HG02943 (cell line): Measurements from ENCODE around the gene ROBO1.
"Not testable (repeated sequence)": the region's sequence is repeated elsewhere in the genome, so short reads cannot be mapped to it uniquely, and the experiment has no call there.

Source experiments
- ATAC-seq: cut with Tn5 transposase; IDR thresholded peaks from one replicate; pipeline ENCODE4 v1.9.1; 2021; ENCODE audit warnings: mild to moderate bottlenecking, low read depth, moderate library complexity; ENCODE audit not compliant: unreplicated experiment

Gene ROBO1

GRCh38 chr3:78901544-78901943 lies 866.3 kb downstream of the ROBO1 start:
- no peak for ATAC-seq

- no peak for ATAC-seq
Observed at GRCh38 chr3:78900880-78901279, 866.9 kb downstream of the ROBO1 start.

GRCh38 chr3:78900426-78900825 lies 867.4 kb downstream of the ROBO1 start:
- ATAC-seq, result no peak

- no peak for ATAC-seq
Observed at GRCh38 chr3:78895528-78895927, 872.3 kb downstream of the ROBO1 start.

GRCh38 chr3:78894787-78895186 lies 873.0 kb downstream of the ROBO1 start:
- ATAC-seq, result no peak

- no peak for ATAC-seq
Observed at GRCh38 chr3:78893161-78893560, 874.6 kb downstream of the ROBO1 start.

- ATAC-seq, result no peak
Observed at GRCh38 chr3:78889348-78889747, 878.5 kb downstream of the ROBO1 start.

- ATAC-seq, result no peak
Observed at GRCh38 chr3:78888635-78889034, 879.2 kb downstream of the ROBO1 start.

GRCh38 chr3:78887547-78888011 lies 880.2 kb downstream of the ROBO1 start:
- no peak for ATAC-seq

GRCh38 chr3:78887029-78887428 lies 880.8 kb downstream of the ROBO1 start:
- no peak for ATAC-seq

GRCh38 chr3:78884567-78884966 lies 883.2 kb downstream of the ROBO1 start:
- ATAC-seq, result not testable (repeated sequence)

GRCh38 chr3:78882251-78882650 lies 885.5 kb downstream of the ROBO1 start:
- no peak for ATAC-seq

GRCh38 chr3:78881501-78881900 lies 886.3 kb downstream of the ROBO1 start:
- no peak for ATAC-seq

GRCh38 chr3:78880603-78881461 lies 887.0 kb downstream of the ROBO1 start:
- no peak for ATAC-seq

- ATAC-seq, result no peak
Observed at GRCh38 chr3:78879295-78879860, 888.4 kb downstream of the ROBO1 start.

GRCh38 chr3:78878789-78879188 lies 889.0 kb downstream of the ROBO1 start:
- ATAC-seq, result no peak

GRCh38 chr3:78878011-78878410 lies 889.8 kb downstream of the ROBO1 start:
- ATAC-seq, result no peak

- ATAC-seq, result no peak
Observed at GRCh38 chr3:78875851-78876250, 891.9 kb downstream of the ROBO1 start.

- no peak for ATAC-seq
Observed at GRCh38 chr3:78875436-78875835, 892.4 kb downstream of the ROBO1 start.

GRCh38 chr3:78873641-78874040 lies 894.2 kb downstream of the ROBO1 start:
- ATAC-seq, result no peak

- ATAC-seq, result no peak
Observed at GRCh38 chr3:78872195-78872594, 895.6 kb downstream of the ROBO1 start.

- no peak for ATAC-seq
Observed at GRCh38 chr3:78871048-78871447, 896.8 kb downstream of the ROBO1 start.
